ENCODE data around the gene CCM2.
"Not testable (repeated sequence)": the region's sequence is repeated elsewhere in the genome, so short reads cannot be mapped to it uniquely, and the experiment has no call there.

The CCM2 gene

DNA sequence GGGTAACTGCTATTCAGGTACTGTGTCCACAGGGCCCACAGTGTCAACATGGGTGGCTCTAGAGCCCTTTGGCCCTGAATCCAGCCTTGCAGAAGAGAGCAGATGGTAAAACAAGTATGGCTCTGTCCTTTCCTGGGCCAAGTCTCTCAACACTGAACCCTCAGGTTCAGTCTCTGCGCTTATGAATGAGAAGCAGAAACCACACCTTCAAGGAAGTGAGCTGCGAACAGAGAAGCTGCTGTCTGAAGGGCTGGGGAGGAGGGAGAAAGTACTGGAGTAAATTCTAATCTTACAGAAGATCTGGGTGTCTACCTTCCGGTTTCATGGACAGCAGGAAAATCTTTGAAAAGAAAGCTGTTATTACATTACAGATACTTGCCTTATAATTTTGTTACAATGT is 107.4 kb downstream of the CCM2 start:
- peaks cover 58% of the 10 kb centered on the region for H3K79me2 ChIP-seq (ENCODE audit: insufficient read depth, low read depth)

DNA sequence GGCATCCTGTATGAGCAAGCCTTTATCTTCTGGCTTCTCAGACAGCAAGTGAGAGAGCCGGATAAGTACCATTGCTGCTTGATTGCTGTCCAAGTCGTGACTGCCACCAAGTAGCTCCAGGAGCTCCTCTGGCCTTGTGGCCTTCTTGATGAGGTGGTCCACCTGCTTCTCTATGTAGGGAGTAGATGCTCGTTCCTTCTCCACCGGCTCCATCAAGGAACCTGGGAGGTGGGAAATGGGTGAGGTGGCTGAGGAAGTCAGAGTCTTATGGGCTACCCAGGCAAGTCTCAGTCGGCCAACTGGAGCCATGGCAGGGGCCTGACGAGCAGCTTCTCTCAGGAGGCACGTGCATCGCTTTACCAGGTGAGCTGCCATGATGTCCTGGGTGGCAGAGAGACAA is 108.9 kb downstream of the CCM2 start:
- H4K20me1 ChIP-seq (ENCODE audit: insufficient read depth) = peaks cover 20% of the 10 kb centered on the region; the same call in 1 of the 2 replicates
- H3K79me2 ChIP-seq (ENCODE audit: insufficient read depth, low read depth) = peaks cover 58% of the 10 kb centered on the region
- no peak overlapping the region for H3K9ac ChIP-seq

More for the DNA sequence above, 107.4 kb downstream of the CCM2 start:
- Histone ChIP-seq H2AFZ (ENCODE audit: low read depth) (no peak overlapping the region), H3K4me2 (no peak overlapping the region), H3K27me3 (ENCODE audit: insufficient read depth, low read depth) (no peaks in the 10 kb centered on the region), H3K4me1 (ENCODE audit: low read depth, poor library complexity, severe bottlenecking) (peaks cover 31% of the 10 kb centered on the region), H4K20me1 (ENCODE audit: insufficient read depth) (peaks cover 20% of the 10 kb centered on the region; the same call in 1 of the 2 replicates), H3K36me3 (ENCODE audit: insufficient read depth) (peaks cover 19% of the 10 kb centered on the region; the same call in 1 of the 2 replicates), H3K4me3 (IDR thresholded peaks at IDR 0.05; ENCODE audit: insufficient read depth, low read depth, low read length) (no peak overlapping the region), H3K9ac (no peak overlapping the region), H3K27ac (no peak overlapping the region)
- TF ChIP-seq, protein P1, sequence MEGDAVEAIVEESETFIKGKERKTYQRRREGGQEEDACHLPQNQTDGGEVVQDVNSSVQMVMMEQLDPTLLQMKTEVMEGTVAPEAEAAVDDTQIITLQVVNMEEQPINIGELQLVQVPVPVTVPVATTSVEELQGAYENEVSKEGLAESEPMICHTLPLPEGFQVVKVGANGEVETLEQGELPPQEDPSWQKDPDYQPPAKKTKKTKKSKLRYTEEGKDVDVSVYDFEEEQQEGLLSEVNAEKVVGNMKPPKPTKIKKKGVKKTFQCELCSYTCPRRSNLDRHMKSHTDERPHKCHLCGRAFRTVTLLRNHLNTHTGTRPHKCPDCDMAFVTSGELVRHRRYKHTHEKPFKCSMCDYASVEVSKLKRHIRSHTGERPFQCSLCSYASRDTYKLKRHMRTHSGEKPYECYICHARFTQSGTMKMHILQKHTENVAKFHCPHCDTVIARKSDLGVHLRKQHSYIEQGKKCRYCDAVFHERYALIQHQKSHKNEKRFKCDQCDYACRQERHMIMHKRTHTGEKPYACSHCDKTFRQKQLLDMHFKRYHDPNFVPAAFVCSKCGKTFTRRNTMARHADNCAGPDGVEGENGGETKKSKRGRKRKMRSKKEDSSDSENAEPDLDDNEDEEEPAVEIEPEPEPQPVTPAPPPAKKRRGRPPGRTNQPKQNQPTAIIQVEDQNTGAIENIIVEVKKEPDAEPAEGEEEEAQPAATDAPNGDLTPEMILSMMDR (conservative IDR thresholded peaks at IDR 0.05; ENCODE audit: low read depth, low read length) = no peak

DNA sequence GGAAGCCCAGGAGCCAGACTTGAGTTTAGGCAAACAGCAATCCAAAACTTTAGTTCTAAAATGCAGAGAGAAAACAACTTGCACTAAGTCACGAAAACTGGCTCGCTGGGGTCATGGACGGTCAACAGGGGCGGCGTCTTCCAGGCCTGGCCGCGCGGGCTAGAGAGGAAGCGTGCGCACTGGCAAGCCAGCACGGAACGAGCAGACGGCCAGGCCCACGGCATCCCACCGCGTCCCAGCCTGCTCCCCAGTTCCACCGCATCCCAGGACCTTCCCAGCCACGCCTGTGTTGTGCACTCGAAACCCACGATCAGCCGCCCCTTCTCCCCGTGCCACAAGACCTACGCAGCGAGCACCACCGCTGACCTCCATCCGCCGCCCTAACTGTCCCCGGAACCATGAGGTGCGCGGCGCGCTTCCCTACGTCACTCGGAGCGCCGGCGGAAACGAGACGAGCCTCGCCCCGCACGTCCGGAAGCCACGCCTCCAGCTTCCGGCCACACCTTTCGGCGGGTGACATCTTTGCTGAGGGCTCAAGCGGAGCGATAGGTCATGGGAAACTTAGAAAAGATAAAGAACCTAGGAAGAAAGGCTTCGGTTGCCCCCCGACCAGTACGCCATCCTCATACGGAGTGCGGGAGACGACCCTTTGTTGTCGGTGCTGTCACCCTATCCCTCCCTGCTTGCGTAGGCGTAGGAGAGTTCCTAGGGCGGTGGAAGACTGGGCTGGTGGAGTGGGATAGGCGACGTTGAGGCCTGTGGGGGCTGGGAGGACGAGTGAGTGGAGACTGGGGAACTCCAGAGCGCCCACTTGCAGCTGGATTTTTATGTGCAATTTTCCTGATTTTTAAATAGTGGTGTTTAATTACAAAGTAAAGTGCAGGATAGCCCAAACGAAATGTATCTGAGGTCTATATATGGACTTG is 111.6 kb downstream of the CCM2 start, which contains the start of gene TBRG4:
TSS of gene TBRG4 (minus strand) at position 400 of the 926 bp plus-strand sequence. CDS start 2,460 bp downstream, outside the sequence.
- no peak within 1 kb of the TSS for H3K4me3 ChIP-seq (IDR thresholded peaks at IDR 0.05; ENCODE audit: insufficient read depth, low read depth, low read length)
- H3K79me2 ChIP-seq (ENCODE audit: insufficient read depth, low read depth) = peaks cover 47% of the 10 kb centered on the region
- peaks cover 36% of the 10 kb centered on the region for H3K4me1 ChIP-seq (ENCODE audit: low read depth, poor library complexity, severe bottlenecking)
- H3K27me3 ChIP-seq (ENCODE audit: insufficient read depth, low read depth) = no peaks in the 10 kb centered on the region
- peaks cover 4% of the 10 kb centered on the region; the same call in 1 of the 2 replicates for H3K36me3 ChIP-seq (ENCODE audit: insufficient read depth)
- peaks cover 12% of the 10 kb centered on the region; the same call in 1 of the 2 replicates for H4K20me1 ChIP-seq (ENCODE audit: insufficient read depth)
- H3K9ac ChIP-seq = peak within 1 kb of the TSS; percentile 92
- peak within 1 kb of the TSS; percentile 75 for H3K27ac ChIP-seq
- H2AFZ ChIP-seq (ENCODE audit: low read depth) = peak within 1 kb of the TSS; percentile 41
- H3K4me2 ChIP-seq = peak within 1 kb of the TSS; percentile 74
- TF ChIP-seq, protein P1 (conservative IDR thresholded peaks at IDR 0.05; ENCODE audit: low read depth, low read length) = peak; percentile 51; the same call in 1 of the 2 replicates

More for the DNA sequence above, 108.9 kb downstream of the CCM2 start:
- H3K36me3 ChIP-seq (ENCODE audit: insufficient read depth) = peaks cover 9% of the 10 kb centered on the region; the same call in 1 of the 2 replicates
- no peak overlapping the region for H2AFZ ChIP-seq (ENCODE audit: low read depth)
- peaks cover 36% of the 10 kb centered on the region for H3K4me1 ChIP-seq (ENCODE audit: low read depth, poor library complexity, severe bottlenecking)
- TF ChIP-seq, protein P1 (conservative IDR thresholded peaks at IDR 0.05; ENCODE audit: low read depth, low read length) = no peak
- no peak overlapping the region for H3K27ac ChIP-seq
- peak overlapping the region; percentile 10; the same call in 1 of the 2 replicates for H3K4me2 ChIP-seq
- H3K4me3 ChIP-seq (IDR thresholded peaks at IDR 0.05; ENCODE audit: insufficient read depth, low read depth, low read length) = no peak overlapping the region
- no peaks in the 10 kb centered on the region for H3K27me3 ChIP-seq (ENCODE audit: insufficient read depth, low read depth)

DNA sequence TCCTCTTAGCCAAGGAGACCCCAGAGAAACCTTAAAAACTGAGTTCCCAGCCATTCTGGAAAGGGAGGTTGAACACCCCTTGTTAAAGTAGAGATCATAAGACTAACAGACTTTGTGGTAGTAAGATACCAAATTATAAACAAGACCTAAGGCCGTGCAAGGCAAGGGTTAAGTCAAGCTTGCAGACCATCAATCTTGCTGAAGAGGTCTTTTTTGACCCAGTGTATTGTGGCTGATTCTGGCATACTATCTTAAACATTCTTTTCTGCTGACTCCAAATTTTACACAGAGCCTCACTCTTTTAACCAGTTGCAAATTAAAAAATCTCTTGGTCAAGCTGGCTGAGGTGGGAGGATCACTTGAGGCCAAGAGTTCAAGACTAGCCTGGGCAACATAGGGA is 112.6 kb downstream of the CCM2 start:
- Histone ChIP-seq H3K4me3 (IDR thresholded peaks at IDR 0.05; ENCODE audit: insufficient read depth, low read depth, low read length) (no peak overlapping the region), H3K27me3 (ENCODE audit: insufficient read depth, low read depth) (no peaks in the 10 kb centered on the region), H3K27ac (no peak overlapping the region), H4K20me1 (ENCODE audit: insufficient read depth) (peaks cover 5% of the 10 kb centered on the region; the same call in 1 of the 2 replicates), H2AFZ (ENCODE audit: low read depth) (no peak overlapping the region), H3K79me2 (ENCODE audit: insufficient read depth, low read depth) (peaks cover 38% of the 10 kb centered on the region), H3K9ac (no peak overlapping the region), H3K4me2 (peak overlapping the region; percentile 48; the same call in 1 of the 2 replicates), H3K36me3 (ENCODE audit: insufficient read depth) (peaks cover 1% of the 10 kb centered on the region; the same call in 1 of the 2 replicates), H3K4me1 (ENCODE audit: low read depth, poor library complexity, severe bottlenecking) (peaks cover 36% of the 10 kb centered on the region)
- TF ChIP-seq, protein P1 (conservative IDR thresholded peaks at IDR 0.05; ENCODE audit: low read depth, low read length) = no peak

DNA sequence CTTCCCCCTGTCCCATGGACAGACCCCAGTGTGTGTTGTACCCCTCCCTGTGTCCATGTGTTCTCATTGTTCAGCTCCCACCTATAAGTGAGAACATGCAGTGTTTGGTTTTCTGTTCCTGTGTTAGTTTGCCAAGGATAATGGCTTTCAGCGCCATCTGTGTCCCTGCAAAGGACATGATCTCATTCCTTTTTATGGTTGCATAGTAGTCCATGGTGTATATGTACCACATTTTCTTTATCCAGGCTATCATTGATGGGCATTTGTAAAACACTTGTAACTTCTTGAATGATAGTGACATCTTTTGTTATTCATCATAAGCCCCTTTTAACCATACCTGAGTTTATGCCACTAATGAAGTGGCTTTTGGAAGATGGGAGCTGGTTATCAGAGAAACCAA is 114.3 kb downstream of the CCM2 start:
- H3K4me2 ChIP-seq; H3K27ac ChIP-seq; H3K36me3 ChIP-seq (ENCODE audit: insufficient read depth); H4K20me1 ChIP-seq (ENCODE audit: insufficient read depth); H2AFZ ChIP-seq (ENCODE audit: low read depth); H3K27me3 ChIP-seq (ENCODE audit: insufficient read depth, low read depth); H3K4me3 ChIP-seq (IDR thresholded peaks at IDR 0.05; ENCODE audit: insufficient read depth, low read depth, low read length); H3K9ac ChIP-seq: not testable (repeated sequence)
- Histone ChIP-seq H3K4me1 (ENCODE audit: low read depth, poor library complexity, severe bottlenecking) (peaks cover 25% of the 10 kb centered on the region), H3K79me2 (ENCODE audit: insufficient read depth, low read depth) (peaks cover 22% of the 10 kb centered on the region)

Measured in KMS-11 (cell line).